ENCODE results near the gene ABHD16A.

ABHD16A gene

DNA sequence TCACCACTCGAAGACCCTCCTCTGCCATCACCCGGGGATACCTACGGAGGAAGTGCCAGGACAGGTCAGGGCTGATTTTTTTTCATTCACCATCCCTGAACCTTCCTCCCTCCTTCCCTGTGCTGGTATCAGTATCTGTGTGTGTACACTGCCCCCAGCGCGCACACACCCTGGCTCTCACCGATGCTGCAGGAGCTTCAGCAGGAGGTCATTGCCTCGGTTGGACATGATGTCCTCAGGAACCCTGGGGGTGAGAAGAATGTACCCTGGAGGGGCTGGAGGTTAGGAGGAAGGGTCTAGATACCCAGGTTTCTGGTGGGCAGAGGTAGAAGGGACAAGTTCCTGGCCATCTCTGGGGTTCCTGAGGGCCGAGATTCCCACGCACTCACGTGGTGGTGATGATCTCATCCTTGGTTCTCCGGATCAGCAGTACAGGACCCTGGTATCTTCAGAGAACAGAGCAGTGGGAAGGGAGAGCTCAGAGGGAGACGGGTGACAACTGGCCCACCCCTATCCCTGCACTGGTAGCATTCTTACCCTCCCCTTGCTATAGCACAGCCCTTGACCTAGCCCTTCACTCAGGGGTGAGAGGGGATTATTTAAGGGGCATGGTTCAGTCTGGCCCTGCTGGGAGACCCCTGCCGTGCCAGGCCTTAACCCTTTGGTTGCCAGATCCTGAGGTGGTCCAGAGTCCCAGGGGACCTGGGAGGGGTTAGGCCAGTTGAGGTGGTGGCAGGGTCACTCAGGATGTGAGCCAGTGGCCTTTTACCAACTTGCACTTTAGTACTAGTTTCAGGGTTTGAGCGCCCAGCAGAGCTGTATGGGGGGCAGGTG lies 15.0 kb downstream of the ABHD16A start:
- no peak for DNase-seq

DNA sequence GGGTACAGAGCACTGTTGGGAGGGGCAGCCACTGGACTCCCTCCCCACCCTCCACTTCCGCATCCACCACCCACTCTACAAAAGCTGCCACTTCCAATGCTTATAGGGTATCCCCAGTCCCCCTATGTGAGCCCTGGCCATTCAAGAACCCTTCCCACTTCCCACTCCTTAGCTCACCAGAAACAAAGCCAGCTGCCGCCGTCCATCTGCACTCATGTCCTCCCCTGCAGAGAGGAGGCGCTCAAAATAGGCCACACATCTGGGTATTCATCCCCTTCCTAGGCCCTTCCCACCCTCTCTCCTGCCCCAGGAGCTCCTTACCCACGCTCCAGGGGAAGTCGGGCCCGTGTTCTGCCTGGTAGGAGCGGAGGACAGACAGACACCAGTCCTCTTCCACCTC lies 15.8 kb downstream of the ABHD16A start:
- no peak for DNase-seq

DNA sequence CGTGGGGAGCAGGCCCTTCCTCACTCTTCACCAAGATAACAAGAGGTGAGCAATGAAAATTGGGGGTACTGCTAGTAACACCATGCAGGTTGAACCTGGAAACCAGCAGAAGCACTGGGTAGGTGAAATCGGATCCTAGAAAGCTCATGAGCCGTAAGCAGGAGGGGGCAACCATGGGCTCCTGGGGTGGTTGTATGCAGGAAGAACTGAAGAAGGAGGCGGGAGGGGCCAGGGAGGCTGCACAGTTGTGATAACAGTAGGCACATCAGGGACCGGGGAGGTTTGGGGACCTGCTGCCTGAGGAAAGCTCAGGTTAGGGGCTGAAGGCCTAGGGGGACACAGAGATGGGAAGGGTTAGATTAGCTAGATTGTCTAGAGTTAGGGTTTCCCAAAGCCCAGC lies 16.6 kb downstream of the ABHD16A start:
- no peak for DNase-seq

DNA sequence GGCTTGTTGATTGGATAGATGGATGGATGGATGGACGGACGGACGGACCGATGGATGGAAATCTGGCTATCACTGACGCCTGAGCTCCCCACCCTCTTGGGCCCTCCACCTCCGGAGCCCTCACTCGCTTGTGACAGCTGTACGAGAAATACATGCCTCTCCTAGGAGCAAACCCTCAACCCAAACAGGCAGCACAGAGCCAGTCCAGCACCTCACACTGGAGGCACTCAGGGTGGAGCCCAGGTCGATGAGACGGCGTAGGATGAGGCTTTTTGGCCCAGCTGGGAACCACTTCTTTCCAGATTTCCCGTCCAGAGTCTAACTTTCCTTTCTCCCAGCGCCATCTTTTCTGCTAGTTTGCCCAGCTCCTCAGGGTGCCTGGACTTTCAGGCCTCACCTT lies 19.5 kb downstream of the ABHD16A start:
- DNase-seq, result no peak

DNA sequence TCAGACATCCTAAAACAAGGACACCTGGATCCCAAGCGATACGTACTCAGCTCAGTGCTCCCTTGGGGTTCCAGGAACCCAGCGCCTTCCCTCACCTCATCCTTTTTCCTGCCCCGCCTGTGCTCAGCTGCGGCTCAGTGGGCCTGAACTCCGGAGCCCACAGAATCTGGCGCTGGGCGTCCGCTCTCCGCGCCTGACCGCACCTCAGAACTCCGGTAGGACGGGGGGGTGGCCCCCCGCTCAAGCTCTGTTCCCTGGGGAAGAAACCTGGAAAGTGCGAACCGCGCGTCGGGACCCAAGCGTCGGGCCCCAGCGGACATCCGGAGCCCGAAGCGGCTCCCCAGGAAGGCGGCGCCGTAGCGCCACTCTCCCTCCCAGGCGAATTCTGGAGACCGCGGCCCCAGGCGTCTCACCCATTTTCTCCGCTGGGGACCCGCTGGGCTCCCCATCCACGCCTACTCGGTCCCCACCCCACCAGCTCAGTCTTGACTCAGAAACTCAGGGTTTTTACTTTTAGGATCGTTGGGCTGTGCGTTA lies 21.9 kb downstream of the ABHD16A start:
- no peak for DNase-seq

DNA sequence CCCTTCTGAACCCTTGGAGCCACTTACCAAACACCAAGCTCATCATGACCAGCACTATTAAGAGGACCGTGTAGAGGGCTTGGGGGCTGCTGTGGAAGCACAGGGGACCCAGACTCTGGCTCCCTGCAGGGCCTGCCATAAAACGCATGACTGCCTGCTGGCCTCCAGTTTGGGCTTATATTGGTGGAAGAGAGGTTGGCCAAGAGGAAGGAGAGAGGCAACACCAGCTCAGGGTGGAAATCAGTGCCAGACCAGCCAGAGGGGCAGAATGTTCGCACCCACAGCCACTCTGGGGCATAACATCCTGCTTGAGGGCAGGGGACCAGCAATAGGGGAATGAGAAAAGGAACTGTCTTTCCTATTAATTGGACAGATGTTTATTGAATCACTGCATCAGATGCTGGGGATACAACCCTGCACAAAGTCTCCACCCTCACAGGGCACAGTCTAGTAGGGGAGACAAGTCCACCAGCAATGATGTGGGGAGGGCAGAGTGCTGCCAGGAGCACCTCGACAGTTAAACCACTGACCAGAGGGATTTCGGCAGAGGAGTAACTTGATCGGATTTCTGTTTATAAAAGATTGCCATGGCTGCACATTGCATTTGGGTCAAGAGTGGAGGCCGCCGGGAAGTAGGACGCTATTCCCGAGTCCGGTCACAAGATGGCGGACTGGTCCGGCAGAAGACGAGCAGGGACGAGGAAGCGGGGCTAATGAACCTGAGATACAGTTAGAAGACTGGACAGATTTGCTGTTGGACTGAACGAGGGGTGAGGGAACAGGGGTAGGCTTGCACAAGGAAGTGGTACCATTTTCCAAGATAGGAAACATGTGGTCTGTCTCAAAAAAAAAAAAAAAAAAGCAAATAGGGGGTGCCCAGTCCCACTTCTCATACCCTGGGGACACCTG lies 22.6 kb downstream of the ABHD16A start, which contains the start of gene LY6G5C:
TSS of gene LY6G5C (minus strand) at position 842 of the 909 bp plus-strand sequence. CDS start at position 148, 694 bp downstream.
- peak; percentile 25 for DNase-seq

DNA sequence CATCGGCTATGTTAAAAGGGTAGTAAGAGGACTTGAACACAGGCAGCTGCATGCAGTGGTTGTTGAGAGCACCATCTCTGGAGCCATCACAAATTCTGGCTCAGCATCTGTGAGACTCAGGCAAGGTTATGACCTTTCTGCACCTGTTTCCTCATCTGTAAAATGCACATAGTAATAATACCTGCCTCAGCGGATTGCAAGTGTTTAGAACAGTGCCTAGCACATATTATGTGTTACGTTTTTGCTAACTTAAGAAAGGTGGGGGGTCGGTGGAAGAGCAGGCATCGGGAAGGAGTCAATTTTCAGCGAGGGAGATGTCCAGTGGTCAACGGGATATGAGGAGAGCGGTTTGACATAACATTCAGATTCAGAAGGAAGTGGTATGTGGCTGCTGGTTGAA lies 25.2 kb downstream of the ABHD16A start:
- no peak for DNase-seq

DNA sequence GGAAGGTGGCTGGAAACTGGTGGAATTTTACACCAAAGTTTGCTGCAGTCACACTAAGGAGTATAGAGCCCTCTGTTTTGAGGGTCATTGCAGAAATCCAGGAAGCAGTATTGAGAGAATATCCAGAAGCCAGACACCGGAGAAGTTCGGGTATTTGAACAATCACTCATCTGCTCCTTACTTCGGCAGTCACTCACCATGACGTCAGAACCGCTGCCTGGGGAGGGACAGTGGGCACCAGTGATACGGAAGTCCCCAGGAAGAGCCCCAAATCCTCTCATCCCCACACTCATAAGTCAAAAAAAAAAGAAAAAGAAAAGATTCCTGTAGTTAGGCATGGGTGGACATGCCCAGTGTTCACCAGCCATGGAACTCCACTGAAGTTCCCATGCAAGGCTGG lies 26.2 kb downstream of the ABHD16A start:
- DNase-seq, result no peak

DNA sequence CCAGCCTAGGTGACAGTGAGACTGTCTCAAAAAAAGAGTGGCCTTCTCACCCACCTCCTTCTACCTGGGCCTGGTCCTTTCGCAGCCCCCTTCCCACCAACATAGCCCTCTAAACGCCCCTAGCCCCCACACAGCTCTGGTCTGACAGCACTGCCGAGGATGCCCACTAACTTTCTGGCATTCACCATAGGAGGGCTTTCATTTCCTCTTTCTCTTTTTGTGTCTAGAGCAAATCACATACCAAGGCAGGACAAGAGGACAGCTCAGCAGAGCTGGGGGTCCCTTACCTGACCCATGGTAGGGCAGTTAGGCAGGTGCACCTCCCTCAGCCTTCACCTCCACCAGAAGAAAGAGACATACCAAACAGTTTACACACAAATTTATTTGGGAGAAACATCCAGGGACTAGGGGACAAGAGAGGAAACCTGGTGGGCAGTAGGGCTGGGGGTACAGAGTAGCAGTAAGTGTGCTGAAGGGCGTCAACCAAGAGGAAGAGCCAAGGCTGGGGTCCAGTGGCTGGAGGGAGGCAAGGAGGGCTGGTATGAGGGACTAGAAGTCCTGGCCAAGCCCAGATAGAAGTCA lies 26.7 kb downstream of the ABHD16A start:
- DNase-seq, result no peak

DNA sequence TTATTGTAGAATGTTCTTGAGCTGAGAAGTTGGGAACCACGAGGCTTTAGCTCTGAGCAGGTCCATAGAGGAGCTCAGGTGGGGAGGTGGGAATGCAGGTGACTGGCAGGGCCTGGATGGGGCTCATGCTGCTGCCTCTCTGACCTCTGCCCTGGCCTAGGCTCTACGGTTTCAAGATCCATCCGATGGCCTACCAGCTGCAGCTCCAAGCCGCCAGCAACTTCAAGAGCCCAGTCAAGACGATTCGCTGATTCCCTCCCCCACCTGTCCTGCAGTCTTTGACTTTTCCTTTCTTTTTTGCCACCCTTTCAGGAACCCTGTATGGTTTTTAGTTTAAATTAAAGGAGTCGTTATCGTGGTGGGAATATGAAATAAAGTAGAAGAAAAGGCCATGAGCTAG lies 33.4 kb downstream of the ABHD16A start, which contains the start of gene LY6G5B:
TSS of gene LY6G5B (plus strand) at position 301 of the 400 bp plus-strand sequence. CDS start 975 bp downstream, outside the sequence.
- DNase-seq, result no peak

DNA sequence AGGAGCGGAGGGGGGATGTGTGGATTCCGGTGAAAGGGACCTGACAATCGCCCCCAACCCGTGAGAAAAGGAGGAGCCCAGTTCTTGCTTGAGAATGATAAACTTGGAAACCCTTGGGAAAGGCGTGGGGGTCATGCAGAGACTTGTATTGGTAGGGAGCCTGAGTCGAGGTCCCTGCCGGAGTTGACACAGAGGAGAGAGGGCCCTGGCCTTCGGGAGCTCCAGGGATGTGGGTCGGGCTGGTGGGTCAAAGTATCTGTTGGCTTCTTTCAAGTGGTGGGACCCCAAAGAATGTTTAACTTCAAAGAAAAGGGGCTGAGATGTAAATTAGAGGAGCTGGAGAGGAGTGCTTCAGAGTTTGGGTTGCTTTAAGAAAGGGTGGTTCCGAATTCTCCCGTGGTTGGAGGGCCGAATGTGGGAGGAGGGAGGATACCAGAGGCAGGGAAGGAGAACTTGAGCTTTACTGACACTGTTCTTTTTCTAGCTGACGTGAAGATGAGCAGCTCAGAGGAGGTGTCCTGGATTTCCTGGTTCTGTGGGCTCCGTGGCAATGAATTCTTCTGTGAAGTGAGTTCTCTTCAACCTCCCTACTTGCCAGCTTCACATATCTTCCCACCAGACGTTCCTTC lies 36.7 kb downstream of the ABHD16A start:
- no peak for DNase-seq

DNA sequence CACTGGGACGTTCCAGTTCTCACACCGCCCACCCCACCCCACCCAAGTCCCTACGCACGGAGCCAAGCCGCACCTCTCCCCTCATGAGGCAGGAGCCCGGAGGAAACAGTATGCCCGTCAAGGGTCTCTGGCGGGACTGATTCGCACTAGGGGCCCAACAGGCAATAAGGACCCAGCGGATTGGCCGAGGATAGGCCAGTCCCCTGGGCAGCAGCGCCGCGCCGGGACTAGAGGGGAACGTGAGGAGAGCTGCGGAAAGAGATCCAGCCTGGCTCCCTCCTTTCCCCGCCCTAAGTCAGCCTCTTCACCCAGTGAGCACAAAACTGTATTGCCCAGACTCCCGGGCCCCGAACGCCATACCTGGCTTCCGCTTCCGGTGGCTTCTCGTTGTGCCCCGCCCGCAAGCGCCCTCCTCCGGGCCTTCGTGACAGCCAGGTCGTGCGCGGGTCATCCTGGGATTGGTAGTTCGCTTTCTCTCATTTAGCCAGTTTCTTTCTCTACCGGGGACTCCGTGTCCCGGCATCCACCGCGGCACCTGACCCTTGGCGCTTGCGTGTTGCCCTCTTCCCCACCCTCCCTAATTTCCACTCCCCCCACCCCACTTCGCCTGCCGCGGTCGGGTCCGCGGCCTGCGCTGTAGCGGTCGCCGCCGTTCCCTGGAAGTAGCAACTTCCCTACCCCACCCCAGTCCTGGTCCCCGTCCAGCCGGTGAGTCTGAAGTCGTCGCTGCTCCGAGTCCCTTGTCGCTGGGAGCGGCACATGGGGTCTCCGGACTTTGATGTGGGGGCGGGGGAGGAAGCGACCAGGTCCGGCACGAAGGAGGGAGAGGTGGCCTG lies 37.4 kb downstream of the ABHD16A start, which contains the start of gene CSNK2B:
TSS of gene CSNK2B (plus strand) at position 580 of the 836 bp plus-strand sequence. CDS start 752 bp downstream, outside the sequence.
- peak; percentile 93 for DNase-seq

DNA sequence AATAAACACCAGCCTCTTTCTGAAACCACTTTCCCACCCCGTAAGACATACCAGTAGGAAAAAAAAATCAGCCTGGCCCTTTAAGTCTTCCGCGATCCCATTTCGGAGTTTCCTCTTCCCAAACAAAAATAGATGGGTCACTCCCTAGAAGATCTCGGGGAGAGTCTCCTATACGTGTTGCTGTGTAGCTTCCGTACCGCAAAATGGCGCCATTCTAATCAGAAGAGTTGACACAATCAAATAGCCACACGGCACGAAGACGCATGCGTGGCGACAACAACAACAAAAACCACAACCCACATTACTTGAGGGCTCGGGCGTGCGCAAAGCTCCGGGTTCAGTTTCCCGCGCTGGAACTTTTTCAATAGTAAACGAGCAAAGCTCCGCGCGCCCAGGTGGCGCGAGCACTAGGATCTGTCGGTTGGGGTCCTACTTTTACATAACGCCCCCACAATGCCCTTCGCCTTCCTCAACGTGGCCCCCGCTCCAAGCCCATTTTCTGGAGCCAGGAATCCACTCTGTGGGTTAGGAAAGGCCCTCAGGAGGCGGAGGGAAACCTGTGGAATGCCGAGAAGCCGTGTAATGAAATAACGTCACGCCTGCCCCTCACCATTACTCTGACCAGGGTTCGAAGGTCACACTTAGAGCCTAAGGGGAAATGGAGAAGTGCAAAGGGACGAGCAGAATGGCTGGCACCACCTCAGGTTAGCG lies 38.2 kb downstream of the ABHD16A start, which contains the start of gene GPANK1:
TSS of gene GPANK1 (minus strand) at position 208 of the 711 bp plus-strand sequence. CDS start 519 bp downstream, outside the sequence.
- DNase-seq, result peak; percentile 91

DNA sequence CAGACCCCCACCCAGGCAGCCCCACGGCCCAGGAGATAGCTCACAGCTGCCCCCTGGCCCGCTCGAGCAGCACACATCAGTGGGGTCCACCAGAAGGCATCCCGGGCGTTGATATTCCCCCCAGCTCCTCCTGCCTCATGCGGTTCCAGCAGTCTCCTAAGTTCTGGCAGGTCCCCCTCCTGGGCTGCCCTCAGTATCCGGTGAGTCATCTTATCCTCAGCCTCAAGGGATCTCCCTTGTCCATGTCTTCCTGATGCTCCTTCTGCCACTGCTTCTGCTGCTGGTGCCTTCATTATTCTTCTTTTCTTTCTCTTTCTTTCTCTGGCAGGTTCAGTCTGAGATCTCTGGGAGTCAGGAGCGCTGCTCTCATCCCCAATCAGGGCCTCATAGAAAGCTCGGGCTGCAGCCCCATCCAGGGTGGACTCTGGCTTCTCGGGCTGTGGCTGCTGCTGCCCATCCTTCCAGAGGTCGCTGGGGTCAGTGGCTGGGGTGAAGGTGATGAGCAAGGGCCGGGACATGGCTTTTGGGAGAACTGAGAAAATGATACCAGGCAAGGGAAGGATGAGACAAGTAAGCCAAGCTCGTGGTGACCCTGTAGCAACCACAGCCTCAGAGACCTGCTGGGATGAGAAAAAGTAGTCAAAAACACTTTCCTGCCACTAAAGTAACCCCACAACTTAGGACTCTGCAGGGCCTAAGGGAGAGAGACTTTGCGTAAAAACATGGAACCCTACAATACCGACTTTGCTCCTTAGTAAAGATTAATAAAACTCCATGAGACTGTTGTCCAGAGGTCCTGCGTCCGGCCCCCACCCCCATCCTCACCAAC lies 38.9 kb downstream of the ABHD16A start:
- no peak for DNase-seq

DNA sequence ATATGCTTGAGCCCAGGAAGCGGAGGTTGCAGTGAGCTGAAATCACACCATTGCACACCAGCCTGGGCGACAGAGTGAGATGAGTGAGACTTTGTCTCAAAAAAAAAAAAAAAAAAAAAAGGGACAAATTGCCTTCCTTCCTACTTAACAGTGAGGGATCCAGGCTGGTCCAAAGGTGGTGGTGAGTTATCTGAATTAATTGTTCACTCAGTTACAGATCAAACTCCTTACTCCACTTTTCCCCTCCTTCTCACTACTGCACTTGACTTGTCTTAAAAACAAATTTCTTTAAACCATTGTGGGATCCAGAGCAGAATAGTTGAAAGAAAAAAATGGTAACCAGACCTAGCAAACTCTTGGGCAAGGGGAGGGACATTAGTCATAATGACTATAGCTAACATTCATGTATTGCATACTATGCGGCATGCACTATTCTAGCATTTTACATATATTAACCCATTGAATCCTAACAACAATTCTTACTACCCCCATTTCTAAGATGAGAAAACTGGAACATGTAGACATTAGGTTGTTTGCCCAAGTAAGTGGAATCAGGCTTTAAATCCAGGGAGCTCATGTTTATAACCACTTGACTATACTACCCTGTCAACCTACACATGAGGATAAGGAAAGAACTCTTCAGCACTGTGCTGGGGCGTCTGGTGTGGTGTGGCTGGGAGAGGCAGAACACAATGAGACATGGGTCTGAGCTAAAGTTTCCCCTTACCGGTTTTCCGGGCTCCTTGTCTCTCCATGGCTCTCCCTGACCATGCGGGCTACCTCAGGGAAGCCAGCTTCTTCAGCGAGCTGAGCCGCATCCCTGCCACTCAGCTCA lies 39.8 kb downstream of the ABHD16A start:
- DNase-seq, result no peak

DNA sequence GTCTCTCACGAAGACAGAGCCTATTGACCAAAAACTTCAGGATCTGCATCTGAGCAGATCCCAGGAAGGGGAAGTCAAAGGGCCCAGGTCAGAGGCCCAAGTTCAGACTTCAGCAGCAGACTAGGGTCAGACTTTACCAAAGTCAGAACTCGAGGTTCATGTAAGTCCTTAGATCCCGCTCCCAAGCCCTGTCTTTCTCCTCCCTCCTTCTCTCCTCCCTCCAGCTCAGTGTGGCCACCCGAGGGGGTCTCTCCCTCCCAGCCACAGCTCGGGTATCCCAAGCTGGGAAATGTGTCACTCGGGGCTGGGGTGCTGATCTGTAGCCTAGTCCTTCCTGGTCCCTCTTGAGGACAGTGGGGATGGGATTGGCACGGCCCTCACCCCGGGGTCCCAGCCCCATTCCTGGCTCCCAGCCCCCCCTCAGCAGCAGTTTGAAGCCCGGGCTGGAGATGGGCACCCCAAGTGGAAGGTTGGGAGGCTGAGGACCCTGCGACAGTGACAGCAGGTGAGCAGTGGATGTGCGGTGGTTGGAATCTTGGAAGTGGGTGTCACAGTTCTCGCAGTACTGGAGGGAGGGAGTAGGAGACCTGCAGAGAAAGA lies 40.9 kb downstream of the ABHD16A start:
- DNase-seq, result no peak

DNA sequence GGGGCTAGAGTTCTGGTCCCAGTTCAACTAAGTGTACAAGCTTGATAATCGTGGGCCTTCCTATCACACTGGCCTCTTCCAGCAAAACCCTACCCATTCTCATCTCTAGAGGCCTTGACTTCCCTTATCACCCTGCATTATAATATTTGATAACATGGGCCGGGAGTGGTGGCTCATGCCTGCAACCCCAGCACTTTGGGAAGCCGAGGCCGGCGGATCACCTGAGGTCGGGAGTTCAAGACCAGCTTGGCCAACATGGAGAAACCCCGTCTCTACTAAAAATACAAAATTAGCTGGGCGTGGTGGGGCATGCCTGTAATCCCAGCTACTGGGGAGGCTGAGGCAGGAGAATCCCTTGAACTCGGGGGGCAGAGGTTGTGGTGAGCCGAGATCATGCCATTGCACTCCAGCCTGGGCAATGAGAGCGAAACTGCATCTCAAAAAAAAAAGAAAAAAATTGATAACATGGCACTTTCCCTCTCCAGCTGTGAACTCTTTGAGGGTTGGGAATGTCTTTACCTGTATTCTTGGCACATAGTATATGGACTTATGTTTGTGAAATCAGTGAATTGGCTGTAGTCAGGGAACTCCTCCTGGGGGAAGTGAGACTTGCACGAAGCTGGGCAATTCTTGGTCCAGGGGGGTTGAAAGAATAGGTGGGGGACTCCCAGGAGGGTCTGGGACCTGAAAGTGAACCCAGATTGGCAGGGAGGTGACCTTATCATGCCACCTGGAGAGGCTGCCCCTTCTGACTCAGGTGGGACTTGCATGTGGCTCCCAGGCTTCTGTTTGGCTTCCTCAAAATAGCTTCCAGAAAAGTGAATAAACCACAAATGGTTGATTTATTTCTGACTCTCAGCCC lies 41.6 kb downstream of the ABHD16A start:
- no peak for DNase-seq
